Stimulated activated CD4-positive, alpha-beta T cell treated with anti-CD3 and anti-CD28 coated beads, TNF-alpha, amount 100 ng/mL, for 48 hours (primary cell): ENCODE results near the gene SNAI3.

ENCODE experiments used
- DNase-seq, 3 donors: peaks; one replicate each; pipeline ENCODE4 v3.0.0-alpha.2; 2020; ENCODE audit warnings: low read depth in 3 of 3

SNAI3 gene

GRCh38 chr16:88634994-88635670, 51.2 kb downstream of the SNAI3 start:
- DNase-seq = no peak

DNA sequence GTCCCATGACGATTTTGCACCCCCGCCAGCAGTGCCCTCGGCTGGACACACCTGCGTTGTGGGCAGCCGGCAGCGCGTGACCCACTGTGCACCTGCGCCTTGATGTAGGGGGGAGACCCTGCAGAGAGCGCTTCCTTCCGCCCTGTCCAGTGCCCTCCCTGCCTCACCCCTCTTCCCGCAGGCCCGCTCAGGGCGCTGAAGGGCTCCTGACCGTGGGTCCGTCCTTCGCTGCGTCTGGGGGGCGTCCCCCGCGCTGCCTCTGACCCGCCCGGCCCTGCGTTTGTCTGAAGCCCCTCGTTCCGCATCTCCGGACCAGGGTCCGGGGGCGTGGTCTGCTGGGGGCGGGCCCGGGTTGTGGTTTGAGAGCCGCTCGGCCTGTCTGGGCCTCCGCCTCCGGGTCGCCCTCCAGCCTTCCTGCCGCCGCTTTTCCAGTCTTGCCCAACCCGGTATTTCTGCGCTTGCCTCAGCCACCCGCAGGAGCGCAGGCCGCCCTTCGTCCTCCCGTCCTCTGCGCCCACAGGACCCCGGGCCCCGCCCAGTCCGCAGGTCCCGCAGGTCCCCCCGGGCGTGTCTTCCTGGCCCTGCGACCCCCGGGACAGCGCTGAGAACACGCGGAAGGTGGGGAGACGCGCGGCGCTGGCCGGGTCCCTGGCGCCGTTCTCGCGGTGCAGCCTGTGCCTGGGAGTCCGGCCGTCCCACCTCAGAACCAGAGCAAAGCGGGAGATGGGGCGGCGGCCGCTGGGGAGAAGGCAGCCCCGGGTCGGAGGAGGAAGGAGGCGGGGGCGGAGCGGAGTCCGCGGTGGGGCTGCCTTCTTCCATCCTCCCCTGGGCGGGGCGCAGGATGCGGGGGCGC, 51.9 kb downstream of the SNAI3 start:
- peak in 1 of 3 donors; percentile 56 for DNase-seq

DNA sequence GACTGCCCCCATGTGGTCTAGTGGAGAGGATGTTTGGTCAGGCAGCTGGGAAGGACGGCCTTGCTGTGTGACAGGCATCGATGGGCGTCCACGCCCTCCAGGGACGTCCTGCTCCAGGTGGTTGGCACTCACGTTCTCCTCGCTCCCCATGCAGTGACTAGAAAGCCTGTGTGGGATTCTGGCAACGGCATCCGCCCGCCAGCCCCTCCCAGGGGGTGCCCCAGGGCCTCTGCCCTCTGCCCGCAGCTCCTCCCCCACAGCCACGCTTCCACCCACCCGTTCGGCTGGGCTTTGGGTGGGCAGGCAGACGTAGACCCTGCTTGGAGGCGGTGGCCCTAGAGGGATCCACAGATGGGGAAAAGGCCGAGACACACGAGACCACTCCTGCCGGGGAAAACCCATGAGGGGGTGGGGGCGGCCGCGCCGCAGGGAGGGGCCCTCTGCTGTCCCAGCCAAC, 52.6 kb downstream of the SNAI3 start:
- DNase-seq = peak in 1 of 3 donors; percentile 28

DNA sequence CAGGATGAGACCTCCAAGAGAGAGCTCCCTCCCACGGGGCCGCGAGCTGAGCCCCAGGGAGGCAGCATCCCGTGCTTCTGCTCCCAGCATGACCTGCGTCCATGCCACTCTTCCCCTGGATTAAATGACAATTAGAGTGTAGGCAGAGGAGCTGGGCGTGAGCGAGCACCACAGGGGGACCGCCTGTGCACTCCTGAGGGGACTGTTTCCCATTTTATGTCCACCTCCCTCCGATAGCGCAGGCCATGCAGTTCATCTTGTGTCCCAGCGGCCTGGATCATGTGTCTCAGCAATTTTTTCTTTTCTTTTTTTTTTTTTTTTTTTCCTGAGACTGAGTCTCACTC, 53.7 kb downstream of the SNAI3 start:
- no peak for DNase-seq

- DNase-seq = no peak
Measured at GRCh38 chr16:88631920-88632586, 54.3 kb downstream of the SNAI3 start.

GRCh38 chr16:88631384-88631783, 54.9 kb downstream of the SNAI3 start:
- DNase-seq = no peak

- DNase-seq = no peak
Measured at GRCh38 chr16:88630941-88631340, 55.4 kb downstream of the SNAI3 start.

DNA sequence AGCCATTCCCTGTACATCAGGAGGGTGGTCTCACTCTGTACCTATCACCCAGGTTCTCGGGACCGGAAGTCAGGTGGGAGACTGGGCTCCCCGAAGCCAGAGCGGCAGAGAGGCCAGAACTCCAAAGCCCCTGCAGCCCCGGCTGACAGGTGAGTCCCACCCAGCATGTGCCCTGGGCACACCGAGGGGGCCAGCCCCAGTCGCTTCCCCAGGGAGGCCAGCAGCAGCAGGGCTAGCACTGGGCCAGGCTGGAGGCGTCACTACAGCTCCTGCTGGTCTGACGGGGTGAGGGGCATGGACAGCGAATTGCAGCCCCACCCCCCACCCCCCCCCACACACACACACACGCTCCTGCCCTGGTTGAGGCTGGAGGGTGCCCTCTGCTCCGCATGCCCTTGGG, 55.9 kb downstream of the SNAI3 start:
- no peak for DNase-seq

DNA sequence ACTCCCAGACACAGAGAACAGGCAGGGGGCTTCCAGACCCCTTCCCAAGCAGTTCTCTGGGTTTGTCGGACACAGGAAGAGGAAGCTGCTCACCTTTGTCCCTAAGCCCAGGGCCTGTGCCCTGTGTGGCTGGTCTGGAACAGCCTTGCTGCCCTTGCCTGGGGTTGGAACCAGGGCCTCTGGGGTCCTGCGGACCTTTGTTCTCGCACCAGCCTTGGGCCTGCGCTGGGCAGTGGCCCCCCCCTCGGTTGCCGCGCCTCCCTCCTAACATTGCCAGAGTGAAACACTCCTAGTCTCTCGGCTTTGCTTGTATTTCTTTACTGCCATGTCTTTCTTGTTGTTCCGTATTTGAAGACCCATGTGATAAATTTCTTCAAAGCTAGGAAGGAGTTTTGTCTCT, 56.5 kb downstream of the SNAI3 start:
- no peak for DNase-seq

GRCh38 chr16:88628512-88628974, 57.8 kb downstream of the SNAI3 start:
- no peak for DNase-seq
